Erythroblast (primary cell): Measurements from ENCODE around the gene GNA12.
"Not testable (repeated sequence)": the region's sequence is repeated elsewhere in the genome, so short reads cannot be mapped to it uniquely, and the experiment has no call there.

Experiments used
- DNase-seq, 2 experiments: peaks; one replicate each; lab custom pipeline; 2025; lab: John Stamatoyannopoulos, UW
- GATA1 ChIP-seq: IDR thresholded peaks from 2 replicates; pipeline ENCODE4 v1.6.1; 2011; ENCODE audit warnings: low read depth, mild to moderate bottlenecking, control low read depth, low read length, moderate library complexity
- POLR2A ChIP-seq: IDR thresholded peaks from 2 replicates; pipeline ENCODE4 v1.6.1; 2011; ENCODE audit warnings: mild to moderate bottlenecking, low read length

GNA12 gene

GRCh38 chr7:2734084-2734686 lies 109.9 kb downstream of the GNA12 start:
- TF ChIP-seq POLR2A (no peak), GATA1 (no peak)
- DNase-seq, result peak in 1 of 2 experiments; percentile 42

GRCh38 chr7:2732959-2733584 lies 111.0 kb downstream of the GNA12 start:
- TF ChIP-seq GATA1 (no peak), POLR2A (peak; percentile 78)
- peak; percentile 71 to 79 for DNase-seq

- DNase-seq, result peak in 1 of 2 experiments; percentile 62
- TF ChIP-seq POLR2A, result no peak
- no peak for TF ChIP-seq GATA1
These were observed 111.7 kb downstream of the GNA12 start for GRCh38 chr7:2732388-2732787.

- no peak for DNase-seq
These were observed 113.0 kb downstream of the GNA12 start for GRCh38 chr7:2730846-2731770.

GRCh38 chr7:2729893-2730716 lies 114.0 kb downstream of the GNA12 start:
- DNase-seq, result no peak
- TF ChIP-seq GATA1 (no peak), POLR2A (no peak)

More at GRCh38 chr7:2730846-2731770, 113.0 kb downstream of the GNA12 start:
- TF ChIP-seq GATA1 (no peak), POLR2A (no peak)

GRCh38 chr7:2729031-2729892 lies 114.8 kb downstream of the GNA12 start:
- DNase-seq, result no peak
- no peak for TF ChIP-seq POLR2A
- TF ChIP-seq GATA1, result no peak

GRCh38 chr7:2728316-2729030 lies 115.6 kb downstream of the GNA12 start:
- DNase-seq, result no peak
- TF ChIP-seq POLR2A, result no peak
- TF ChIP-seq GATA1, result no peak

GRCh38 chr7:2727206-2727605 lies 116.9 kb downstream of the GNA12 start:
- DNase-seq, result not testable (repeated sequence)

GRCh38 chr7:2726316-2727018 lies 117.6 kb downstream of the GNA12 start:
- no peak for DNase-seq
- no peak for TF ChIP-seq GATA1
- TF ChIP-seq POLR2A, result no peak

- DNase-seq, result no peak
- TF ChIP-seq POLR2A (no peak), GATA1 (no peak)
These were observed 118.7 kb downstream of the GNA12 start for GRCh38 chr7:2725178-2726105.
